GM12874 (cell line): ENCODE data around the gene IREB2.

Source experiments
- CTCF ChIP-seq: IDR thresholded peaks from 2 replicates; pipeline ENCODE4 v1.5.1; 2011; ENCODE audit warnings: low read depth, mild to moderate bottlenecking, control low read depth, low read length, moderate library complexity; ENCODE audit not compliant: insufficient read depth

IREB2 gene

GRCh38 chr15:78426300-78426699 is 11.7 kb upstream of the IREB2 start:
- no peak for TF ChIP-seq CTCF

GRCh38 chr15:78427953-78428352 is 10.1 kb upstream of the IREB2 start:
- no peak for TF ChIP-seq CTCF

- no peak for TF ChIP-seq CTCF
These were observed 8.5 kb upstream of the IREB2 start for GRCh38 chr15:78429477-78429876.

GRCh38 chr15:78431955-78432354 is 6.1 kb upstream of the IREB2 start:
- TF ChIP-seq CTCF: no peak

- TF ChIP-seq CTCF: no peak
These were observed 5.4 kb upstream of the IREB2 start for GRCh38 chr15:78432664-78433063.

- TF ChIP-seq CTCF: no peak
These were observed 3.9 kb upstream of the IREB2 start for GRCh38 chr15:78434134-78434533.

- no peak for TF ChIP-seq CTCF
These were observed 782 bp upstream of the IREB2 start for GRCh38 chr15:78437107-78437761.
